C1 segment of cervical spinal cord (tissue), 14 donors: ENCODE results near the gene S1PR3.

Source experiments
- DNase-seq, 14 donors: peaks; one replicate each; lab custom pipeline; 2025; lab: John Stamatoyannopoulos, UW

Gene S1PR3

DNA sequence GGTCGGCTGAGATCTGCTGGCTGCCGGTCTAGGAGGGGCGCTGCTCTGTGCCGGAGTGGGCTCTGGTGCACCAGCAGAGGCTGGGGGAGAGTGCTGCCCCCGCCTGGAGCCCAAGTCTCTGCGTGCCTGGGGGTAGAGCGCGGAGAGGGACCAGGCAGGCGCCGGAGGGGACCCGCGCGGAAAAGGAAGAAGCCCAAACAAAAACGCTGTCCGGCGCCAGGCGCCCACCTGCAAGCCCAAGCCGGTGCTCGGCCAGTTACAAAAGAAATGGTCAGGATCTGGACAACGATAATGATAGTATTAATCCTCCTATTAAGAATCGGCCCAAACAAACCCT lies 571 bp upstream of the S1PR3 start:
- no peak for DNase-seq

DNA sequence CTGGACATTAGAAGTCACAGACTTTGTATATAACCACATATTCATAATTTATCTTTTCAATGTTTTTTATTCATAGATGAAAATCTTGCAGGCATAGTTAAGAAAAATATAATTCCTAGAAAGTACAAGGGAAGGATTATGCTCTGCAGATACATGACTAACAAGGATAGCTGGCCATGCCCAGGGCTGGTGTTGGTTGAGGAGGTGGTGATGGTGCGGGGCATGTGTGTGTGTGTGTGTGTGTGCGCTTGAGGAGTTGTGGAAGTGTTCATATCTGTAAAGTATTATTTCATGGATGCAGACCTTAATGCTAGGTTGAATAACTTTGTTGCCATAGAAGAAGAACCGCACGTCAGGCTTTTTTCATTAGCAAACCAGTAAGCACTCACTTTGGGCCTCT lies 1.3 kb downstream of the S1PR3 start:
- DNase-seq, result no peak

DNA sequence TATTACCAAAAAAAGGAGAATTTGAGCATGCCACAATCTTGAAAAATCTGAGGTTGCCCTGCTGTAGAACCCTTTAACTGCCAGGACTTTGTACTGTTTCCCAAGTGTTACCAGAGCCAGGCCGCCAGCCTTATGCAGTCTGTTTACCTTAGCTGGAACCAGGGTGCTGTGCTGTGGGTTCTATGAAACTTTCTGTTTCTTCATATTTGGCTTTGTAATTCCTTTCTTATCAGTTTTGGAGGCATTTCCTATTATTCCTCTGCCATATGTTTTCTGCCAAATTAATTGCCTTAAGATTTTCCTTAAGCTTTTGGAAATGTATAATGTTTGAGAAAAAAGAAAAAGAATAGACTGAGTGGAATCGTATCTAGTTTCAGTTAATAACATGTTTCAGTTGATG lies 2.1 kb downstream of the S1PR3 start:
- DNase-seq, result no peak

DNA sequence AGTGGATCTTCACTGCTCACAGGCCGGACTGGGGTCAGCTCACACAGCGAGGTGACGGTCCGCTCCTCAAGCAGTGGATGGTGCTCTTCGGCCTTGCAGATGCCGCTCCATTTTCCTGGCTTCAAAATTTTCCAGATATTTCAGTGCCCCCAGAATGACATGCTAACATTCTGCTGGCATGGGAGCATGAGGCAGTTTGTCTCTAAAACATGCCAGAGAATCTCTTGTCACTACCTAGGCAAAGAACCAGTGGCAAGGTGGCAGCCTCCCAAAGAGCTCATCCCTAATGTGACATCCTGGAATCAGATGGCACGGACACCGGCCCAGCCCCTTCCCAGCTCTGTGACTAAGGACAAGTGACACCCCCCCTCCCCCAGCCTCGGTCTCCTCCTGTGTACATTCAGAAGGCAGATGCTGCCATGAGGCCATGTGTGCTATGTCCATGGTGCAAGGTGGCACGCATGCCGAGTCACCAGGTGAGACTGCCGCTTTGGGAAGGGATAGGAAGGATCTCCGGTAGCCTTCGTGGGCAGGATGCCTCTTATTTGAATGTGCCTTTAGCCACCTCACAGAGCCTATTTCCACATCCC lies 2.7 kb downstream of the S1PR3 start:
- peak in 1 of 14 donors; percentile 44 for DNase-seq

DNA sequence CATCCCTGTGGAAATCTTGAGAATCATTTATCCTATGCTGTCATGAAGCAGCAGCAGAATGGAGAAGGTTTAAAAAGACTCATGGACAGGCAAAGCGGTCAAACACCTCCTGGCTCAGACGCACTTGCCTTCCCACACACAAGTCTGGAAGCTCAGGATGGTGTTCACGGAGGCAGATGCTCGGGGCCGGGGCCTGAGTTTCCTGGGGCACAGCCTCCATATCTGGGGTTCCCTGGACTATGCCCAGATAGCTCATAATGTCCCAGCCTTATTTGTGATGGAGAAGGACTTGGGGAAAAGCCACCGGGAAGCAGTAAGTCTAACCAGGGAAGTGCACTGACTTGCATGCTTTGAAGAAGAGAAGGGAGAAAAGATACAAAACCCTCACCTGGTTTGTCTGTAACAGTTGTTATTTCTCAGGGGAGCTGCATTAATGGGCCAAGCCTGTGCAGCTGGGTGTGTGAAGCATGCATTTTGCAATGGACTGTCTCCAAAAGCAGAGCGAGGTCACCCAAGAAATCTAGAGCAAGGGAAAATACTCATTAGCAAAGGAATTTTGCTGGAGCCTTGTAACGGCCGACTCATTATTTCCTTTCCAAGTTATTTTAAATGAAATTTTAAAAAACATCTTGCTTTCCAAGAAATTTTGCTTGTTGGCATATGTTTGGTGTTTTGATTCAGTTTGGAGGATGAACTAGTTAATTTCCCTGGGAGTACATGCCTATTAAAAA lies 3.4 kb downstream of the S1PR3 start:
- no peak for DNase-seq

DNA sequence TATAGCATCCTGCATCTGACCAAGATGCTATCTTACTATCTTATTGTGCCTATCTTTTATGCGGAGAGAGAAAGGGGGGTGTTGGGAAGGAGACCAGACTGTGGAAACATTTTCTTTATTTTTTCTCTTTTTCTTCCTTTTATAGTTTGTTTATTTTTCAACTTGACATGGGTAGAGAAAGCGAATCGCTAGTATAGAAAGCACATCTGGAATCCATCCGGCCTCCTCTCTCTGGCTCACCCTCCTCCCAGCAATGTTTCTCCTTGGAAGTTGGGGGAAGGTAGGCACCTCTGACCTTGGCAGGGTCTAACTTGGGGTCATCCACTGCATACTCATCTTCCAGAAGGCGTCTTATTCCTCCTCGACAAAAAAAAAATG lies 3.9 kb downstream of the S1PR3 start:
- DNase-seq, result no peak

DNA sequence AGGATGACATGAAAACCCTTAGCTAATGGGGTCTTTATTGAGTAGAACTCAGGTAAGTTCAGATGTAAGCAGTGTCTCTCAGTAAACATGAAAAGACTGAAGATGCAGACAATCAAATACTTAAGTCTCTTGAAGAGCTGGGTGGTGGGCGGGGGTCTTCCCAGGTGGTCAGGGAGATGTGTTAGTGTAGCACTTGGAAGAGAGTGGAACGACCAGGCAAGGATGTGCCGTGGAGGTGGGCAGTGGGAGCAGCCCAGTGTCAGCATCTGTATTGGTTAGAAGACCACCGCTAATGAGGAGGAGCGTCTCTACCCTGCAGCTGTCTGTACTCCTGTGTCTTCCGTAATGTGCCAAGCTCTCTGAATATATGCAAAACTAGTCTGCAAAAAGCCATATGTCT lies 4.4 kb downstream of the S1PR3 start:
- no peak for DNase-seq

DNA sequence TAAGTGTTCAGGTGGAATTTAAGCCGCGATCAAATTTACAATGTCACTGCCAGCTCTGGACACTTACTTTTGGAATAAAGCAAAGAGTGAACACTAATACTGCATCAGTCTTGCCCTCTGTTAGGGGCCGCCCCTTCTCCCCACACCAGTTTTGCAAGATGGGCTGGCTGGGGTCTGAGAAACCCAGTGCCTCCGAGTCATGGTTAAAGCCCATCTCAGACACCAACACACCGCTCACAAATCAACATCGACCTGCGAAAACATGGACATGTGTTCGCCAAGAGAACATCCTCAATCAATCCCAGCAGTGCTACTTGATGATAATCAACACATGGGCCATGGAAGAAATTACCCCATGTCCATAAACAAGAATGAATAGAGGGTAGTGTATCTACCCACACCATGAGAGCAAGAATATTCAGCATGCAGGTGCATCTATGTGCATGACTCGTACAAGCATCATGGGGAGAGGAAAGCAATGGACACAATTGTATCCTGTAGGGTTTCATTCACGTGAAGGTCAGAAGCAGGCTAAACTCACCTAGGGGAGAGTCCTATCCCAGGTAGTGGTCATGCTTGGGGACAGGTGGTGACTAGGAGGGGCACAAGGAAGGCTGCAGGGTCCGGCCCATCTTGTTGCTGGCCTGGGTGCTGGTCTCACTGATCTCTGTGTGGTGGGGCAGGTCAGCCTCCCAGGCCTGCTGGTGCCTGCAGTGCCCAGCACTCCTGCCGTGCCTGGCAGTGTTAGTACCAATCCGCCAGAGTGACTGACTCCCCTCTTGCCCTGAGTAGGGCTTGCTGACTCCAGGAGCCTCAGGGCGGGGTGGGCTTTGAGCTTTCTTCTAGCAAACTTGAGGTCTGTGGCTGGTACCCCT lies 5.0 kb downstream of the S1PR3 start:
- no peak for DNase-seq

DNA sequence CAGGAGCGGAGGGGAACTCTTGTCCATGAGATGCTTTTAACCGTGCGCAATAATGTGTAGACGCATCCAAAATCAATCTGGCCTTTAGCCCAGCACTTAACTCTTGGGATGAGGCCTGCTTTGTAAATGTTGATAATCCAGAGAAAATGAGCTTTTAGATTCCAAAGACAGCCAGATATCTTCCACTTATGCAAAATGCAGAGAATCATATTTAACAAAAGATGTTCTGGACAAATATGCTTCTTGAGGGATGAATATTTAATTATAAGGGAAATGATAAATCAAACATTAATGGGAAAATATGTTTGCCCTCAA lies 5.6 kb downstream of the S1PR3 start:
- DNase-seq, result no peak

DNA sequence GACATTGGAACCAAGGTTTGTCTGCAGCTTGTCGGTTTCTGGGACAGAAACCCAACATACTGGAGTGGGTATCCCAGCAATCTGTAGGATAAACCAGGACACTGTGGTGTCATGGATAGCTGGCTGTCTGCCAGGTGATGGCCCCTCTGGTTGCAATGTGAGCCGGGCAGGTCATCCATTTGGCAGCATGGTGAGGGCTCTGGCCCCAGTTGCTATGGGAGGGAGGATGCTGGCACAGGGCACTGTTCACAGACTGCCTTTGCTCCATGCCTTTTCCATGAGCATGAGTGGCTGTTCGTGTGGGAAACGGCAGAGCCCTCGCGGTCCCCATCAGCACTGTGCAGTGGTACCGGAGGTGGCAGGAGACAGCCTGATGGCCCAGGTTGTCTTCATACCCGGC lies 6.4 kb downstream of the S1PR3 start:
- no peak for DNase-seq

DNA sequence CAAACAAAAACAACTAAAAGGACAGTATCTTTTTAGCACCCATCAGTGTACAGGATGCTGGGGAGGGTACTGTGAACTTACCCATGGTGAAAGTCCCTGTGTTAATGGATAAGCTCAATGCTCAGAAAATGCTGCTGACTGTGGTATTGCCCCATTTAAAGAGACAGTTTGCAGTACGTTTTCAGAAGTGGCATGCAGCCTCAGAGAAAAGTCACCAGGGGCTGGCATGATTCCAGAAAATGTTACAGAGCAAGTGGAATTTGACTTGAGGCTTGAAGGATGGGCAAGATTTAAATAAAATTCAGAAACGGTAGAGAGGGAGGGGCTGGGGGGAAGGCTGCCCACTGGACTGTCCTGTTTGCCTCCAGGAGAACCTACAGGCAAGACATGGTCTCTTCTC lies 7.2 kb downstream of the S1PR3 start:
- no peak for DNase-seq

DNA sequence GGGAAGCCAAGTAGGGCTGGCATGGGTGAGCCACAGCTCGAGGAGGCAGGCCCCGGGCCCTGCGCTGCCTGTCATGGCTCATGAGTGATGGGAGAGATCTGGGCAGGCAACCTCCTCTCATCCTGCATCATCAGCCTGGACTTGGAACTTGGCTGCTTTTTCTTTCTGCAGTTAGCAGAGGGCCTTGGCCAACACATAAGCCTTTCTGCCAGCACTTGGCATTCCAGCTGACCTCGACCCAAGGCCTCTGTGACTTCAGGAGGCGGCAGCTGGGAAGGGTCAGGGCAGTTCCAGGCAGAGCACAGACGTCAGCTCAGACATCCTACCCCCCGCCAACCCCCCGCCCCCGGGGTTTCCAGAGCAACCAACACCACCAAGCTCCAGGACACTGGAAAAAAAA lies 7.6 kb downstream of the S1PR3 start:
- DNase-seq, result peak in 9 of 14 donors; percentile 24 to 86 (median 45)

DNA sequence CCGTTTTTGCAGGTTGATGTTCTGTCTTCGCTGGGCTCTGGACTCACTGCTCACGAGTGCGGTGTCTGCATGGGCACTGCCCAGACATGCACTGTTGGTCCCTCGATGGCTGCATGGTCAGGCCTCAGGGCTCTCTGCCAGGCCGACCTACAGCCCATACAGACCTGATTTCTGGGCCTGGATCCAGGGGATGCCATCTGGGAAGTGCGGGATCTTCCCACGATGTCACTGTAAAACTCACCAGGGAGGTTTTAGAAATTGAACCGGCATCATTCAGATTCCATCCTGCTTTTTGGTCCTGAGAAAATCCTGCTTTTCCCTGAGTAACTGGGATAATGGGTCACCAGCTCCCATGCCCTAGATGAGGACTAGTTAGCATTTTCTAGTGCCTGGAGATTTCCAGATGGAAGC lies 9.1 kb downstream of the S1PR3 start:
- peak in 1 of 14 donors; percentile 61 for DNase-seq

DNA sequence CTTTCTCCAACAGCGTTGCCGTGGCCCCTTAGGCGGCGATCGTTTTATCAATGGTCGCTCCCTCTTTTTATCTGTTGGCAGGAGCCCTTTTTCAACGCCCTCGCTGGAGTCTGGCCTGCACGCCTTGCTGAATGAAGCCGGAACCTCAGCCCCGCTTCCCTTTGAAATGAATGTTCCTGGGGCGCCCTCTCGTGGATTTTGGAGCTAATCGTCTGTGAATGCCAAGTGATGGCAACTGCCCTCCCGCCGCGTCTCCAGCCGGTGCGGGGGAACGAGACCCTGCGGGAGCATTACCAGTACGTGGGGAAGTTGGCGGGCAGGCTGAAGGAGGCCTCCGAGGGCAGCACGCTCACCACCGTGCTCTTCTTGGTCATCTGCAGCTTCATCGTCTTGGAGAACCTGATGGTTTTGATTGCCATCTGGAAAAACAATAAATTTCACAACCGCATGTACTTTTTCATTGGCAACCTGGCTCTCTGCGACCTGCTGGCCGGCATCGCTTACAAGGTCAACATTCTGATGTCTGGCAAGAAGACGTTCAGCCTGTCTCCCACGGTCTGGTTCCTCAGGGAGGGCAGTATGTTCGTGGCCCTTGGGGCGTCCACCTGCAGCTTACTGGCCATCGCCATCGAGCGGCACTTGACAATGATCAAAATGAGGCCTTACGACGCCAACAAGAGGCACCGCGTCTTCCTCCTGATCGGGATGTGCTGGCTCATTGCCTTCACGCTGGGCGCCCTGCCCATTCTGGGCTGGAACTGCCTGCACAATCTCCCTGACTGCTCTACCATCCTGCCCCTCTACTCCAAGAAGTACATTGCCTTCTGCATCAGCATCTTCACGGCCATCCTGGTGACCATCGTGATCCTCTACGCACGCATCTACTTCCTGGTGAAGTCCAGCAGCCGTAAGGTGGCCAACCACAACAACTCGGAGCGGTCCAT lies 10.0 kb downstream of the S1PR3 start:
- DNase-seq, result peak in 13 of 14 donors; percentile 23 to 85 (median 70)

DNA sequence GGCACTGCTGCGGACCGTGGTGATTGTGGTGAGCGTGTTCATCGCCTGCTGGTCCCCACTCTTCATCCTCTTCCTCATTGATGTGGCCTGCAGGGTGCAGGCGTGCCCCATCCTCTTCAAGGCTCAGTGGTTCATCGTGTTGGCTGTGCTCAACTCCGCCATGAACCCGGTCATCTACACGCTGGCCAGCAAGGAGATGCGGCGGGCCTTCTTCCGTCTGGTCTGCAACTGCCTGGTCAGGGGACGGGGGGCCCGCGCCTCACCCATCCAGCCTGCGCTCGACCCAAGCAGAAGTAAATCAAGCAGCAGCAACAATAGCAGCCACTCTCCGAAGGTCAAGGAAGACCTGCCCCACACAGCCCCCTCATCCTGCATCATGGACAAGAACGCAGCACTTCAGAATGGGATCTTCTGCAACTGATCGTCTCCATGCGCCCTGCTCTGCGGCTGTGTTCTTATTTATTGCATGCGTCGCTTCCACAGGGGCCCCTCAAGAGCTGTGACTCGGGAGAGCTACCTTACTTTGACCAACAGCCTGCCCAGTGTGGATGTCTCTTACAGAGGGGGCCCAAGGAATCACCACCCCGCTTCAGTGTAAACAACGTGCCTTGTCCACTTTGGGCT lies 10.8 kb downstream of the S1PR3 start:
- DNase-seq, result no peak

DNA sequence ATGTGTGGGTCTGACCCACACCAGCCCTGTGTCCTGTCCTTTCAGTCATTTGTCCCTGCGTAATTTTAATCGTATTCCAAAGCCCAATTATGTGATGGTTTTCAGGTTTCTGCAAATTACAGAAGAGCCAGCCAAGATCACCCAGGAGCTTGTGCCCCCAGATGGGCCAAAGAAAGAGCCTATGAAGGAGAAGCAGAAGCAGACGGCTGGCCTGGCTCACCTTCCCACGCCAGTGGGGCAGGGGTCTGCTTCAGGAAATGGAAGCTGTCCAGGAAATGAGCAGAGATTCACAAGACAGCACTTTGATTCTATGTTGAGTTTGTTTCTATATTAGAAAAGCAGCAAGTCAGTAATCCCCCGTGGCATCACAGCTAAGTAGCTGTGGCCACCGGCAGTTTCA lies 11.7 kb downstream of the S1PR3 start:
- no peak for DNase-seq

DNA sequence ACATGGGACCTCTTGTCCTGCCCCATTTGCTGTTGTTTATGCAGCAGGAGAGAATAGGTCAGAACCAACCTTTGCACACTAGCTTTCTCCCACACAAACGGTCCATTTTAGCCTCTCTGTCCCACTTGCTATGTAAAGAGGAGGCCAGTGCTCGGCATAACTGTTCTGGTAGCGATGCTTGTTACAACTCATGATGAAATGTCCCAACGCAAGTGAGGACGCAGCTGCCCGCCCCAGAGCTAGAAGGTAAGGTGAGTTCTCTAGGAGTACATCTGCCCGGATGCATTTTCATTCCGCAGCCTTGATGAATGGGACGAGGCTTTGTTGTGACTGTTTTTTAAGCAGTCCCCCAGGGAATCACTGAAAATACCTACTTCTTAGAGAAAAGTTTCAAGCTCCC lies 14.1 kb downstream of the S1PR3 start:
- no peak for DNase-seq

DNA sequence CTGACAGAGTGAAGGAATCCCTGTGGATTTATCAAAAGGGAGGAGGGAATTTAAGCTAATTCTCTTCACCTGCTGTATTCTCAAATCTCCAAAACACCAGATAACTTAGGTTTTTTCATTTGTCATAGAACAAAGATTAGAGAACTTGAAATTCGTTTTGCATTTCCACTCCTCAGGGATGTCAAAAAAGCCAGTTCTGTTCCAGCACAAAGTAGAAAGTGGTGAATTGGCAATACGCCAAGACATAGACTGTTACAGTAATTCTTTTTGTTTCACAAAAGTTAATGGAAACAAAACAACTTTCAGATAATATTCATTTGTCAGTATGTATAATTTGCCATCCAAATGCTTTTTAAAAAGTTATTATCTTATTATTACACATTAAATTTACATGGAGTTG lies 15.0 kb downstream of the S1PR3 start:
- no peak for DNase-seq

DNA sequence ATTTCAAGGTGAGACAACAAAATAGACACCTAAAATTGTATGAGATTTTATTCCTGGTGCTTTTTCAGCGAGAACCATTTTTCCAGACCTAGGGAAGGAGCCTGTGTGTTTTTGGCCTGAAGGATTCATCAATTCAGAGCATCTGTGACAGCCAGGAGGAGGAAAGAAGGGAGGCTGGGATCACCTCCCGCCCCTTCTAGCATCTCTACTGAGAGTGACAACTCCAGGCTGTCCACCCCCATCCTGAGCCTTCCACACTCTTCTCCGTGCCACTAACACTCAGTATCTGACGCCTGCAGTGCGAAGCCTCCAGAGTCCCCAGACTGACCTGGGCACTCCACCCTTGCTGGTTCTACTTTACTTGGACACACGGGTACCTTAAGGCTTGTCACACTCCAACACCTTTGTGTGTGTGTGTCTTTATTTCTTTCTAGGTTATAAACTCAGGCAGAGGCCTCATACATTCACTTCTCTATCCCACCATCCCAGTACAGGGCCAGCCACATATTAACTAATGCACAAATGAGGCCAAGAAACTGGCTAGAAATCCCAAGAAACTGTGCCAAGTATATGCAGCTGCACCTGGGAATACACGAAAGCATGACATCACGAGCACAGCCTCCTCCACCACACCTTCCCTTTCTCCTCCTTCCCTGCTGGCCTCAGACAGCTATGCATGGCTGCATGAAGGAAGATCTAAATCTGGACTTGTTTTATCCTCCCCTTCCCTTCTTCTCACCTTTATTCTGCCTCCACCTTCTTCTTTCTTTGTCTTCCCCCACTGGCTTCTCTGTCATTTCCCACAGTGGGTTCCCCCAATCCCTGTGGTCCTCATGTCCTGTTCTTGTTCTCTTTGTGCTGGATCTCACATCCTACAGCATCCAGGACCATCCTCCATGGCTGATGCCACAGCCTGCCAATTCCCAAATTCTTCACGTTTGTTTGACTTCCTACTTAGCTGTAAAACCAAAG lies 16.0 kb downstream of the S1PR3 start:
- DNase-seq, result no peak

DNA sequence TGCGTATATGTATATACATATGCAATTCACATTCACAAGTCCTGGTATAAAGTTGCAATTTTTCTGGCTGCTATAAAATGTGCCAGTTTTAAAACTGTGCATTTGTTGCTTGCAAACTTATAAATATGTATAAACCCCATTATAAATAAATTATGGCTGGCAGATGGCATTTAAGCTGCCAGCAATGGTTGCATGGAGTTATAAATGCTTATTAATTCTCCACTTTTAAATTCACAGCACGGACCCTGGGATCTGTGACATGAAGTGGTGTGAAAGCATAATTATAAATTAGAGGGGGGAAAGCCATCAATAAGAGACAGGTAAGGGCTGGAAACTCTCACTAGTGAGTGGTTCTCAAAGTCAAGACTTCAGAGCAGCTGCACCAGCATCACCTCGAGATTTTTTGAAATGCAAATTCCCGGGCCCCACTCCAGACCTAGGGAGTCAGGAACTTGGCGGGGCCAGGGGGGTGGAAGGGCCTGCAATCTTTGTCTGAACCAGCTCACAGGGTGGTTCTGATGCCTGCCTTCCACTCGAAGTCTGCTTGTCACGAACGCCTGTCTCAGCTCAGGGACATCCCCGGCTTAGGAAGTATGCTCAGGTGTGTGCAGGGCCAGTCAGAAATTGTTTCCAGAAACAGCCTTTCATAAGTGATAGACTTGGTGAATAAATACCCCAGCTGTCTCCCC lies 16.9 kb downstream of the S1PR3 start:
- no peak for DNase-seq
